ENCODE measurements around the gene FAM13A.

DNA sequence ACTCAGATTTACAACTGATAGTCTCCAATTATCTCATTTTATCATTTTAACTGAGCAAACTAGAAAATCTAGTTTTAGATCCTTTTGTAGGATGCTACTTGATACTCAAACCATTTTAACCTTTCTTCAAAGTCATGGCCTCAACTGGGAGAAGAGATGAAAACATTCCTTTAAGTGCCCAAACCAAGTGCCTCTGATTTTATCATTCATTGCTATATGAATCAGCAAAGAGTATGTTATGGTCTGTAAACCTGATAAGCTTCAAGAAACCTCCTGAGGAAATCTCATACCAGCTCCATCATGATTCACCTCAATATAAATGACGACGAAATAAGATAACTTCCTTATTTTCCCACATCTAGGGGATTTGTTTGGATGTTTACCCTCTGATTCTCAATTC is 119.9 kb downstream of the FAM13A start:
- TF ChIP-seq FOS (IDR thresholded peaks at IDR 0.05; ENCODE audit: borderline replicate concordance, insufficient read depth, low read length) (no peak), POLR2A (IDR thresholded peaks at IDR 0.05; ENCODE audit: low read depth, low read length) (no peak), EZH2 (IDR thresholded peaks at IDR 0.05; ENCODE audit: borderline replicate concordance, low read depth, low read length, severe bottlenecking) (no peak), JUN (IDR thresholded peaks at IDR 0.05; ENCODE audit: borderline replicate concordance, insufficient read depth, insufficient read length, low read depth) (no peak), MYC (IDR thresholded peaks at IDR 0.05; ENCODE audit: low read depth, low read length) (no peak), GATA2 (IDR thresholded peaks at IDR 0.05; ENCODE audit: insufficient read depth, insufficient read length, low read depth, low read length) (no peak), POLR2AphosphoS5 (IDR thresholded peaks at IDR 0.05; ENCODE audit: insufficient read depth, low read depth, low read length) (no peak)
- TF ChIP-seq, protein P1, sequence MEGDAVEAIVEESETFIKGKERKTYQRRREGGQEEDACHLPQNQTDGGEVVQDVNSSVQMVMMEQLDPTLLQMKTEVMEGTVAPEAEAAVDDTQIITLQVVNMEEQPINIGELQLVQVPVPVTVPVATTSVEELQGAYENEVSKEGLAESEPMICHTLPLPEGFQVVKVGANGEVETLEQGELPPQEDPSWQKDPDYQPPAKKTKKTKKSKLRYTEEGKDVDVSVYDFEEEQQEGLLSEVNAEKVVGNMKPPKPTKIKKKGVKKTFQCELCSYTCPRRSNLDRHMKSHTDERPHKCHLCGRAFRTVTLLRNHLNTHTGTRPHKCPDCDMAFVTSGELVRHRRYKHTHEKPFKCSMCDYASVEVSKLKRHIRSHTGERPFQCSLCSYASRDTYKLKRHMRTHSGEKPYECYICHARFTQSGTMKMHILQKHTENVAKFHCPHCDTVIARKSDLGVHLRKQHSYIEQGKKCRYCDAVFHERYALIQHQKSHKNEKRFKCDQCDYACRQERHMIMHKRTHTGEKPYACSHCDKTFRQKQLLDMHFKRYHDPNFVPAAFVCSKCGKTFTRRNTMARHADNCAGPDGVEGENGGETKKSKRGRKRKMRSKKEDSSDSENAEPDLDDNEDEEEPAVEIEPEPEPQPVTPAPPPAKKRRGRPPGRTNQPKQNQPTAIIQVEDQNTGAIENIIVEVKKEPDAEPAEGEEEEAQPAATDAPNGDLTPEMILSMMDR (IDR thresholded peaks at IDR 0.05; ENCODE audit: extremely low read depth in 1 of 2, insufficient read depth in 1 of 2, low read depth in 1 of 2, low read length in 2 of 2) = no peak
- TF ChIP-seq, protein P2, sequence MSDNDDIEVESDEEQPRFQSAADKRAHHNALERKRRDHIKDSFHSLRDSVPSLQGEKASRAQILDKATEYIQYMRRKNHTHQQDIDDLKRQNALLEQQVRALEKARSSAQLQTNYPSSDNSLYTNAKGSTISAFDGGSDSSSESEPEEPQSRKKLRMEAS (IDR thresholded peaks at IDR 0.05; ENCODE audit: insufficient read depth, insufficient read length) = no peak
